ACHN (cell line): ENCODE measurements around the gene MNT.
"Not testable (repeated sequence)": the region's sequence is repeated elsewhere in the genome, so short reads cannot be mapped to it uniquely, and the experiment has no call there.

Experiments
- DNase-seq: peaks from one replicate; pipeline ENCODE4 v3.0.0-alpha.2; 2015
- in situ Hi-C: cut with HindIII; loops from 2 replicates; pipeline ENCODE4 v1.10.0; 2017; ENCODE audit warnings: low sequenced_read_pairs, low pct_ligation_motif_present, low pct_unique_long_range_greater_than_20kb

Gene MNT, protein sequence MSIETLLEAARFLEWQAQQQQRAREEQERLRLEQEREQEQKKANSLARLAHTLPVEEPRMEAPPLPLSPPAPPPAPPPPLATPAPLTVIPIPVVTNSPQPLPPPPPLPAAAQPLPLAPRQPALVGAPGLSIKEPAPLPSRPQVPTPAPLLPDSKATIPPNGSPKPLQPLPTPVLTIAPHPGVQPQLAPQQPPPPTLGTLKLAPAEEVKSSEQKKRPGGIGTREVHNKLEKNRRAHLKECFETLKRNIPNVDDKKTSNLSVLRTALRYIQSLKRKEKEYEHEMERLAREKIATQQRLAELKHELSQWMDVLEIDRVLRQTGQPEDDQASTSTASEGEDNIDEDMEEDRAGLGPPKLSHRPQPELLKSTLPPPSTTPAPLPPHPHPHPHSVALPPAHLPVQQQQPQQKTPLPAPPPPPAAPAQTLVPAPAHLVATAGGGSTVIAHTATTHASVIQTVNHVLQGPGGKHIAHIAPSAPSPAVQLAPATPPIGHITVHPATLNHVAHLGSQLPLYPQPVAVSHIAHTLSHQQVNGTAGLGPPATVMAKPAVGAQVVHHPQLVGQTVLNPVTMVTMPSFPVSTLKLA

DNA sequence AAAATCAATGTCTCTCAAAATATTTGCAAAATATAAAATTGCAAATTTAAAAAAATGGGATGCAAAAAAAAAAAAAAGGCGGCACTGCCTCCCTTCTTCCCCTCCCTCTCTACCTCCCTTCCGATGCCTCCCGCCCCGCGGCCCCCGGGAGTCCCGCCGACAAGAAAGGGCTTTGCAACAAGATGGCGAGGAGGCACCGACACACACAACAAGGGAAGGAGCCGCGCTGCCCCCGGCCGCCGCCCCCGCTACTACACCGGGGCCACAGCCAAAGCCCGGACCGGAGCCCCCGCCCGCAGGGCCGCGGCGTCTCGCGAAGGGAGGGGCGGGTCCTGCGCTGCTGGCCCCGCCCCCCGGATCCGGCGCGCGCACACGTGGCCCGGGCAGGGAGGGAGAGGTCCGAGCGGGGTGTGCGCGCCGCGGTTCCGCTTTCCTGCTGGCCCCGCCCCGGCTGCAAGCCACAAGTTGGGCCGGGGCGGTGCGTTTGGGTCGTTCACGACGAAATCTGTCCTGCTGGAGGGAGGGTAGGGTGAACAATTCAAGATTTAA, at the start of gene MNT:
MNT (minus strand) TSS at position 184 of the 549 bp plus-strand sequence. CDS start 348 bp downstream, outside the sequence.
- in situ Hi-C loops: no loop called here
- peak; percentile 95 for DNase-seq

DNA sequence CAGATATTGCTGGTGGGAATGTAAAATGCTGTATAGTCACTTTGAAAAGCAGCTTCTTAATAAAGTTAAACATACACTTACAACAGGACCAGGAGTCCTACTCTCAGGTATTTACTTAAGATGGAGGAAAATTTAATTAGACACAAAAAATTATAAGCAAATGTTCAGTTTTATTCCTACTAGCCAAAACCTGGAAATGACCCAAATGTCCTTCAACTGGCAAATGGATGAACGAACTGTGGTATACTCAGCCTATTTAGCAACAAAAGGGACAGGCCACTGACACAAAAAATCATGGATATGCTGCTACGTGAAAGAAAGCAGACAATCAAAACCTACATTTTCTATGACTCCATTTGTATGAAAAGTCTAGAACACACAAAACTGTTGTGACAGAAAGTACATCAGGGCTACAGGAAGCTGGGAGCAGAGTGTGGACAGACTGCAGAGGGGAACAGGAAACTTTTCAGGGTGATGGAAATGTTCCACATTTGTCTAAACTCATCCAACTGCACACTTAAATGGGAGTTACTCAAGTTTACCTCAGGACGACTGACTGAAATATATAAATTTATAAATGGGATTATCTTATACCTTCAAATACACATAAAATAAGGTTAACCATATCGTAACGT, 49.3 kb upstream of the MNT start:
- DNase-seq: no peak
- in situ Hi-C loops: no loop called here

DNA sequence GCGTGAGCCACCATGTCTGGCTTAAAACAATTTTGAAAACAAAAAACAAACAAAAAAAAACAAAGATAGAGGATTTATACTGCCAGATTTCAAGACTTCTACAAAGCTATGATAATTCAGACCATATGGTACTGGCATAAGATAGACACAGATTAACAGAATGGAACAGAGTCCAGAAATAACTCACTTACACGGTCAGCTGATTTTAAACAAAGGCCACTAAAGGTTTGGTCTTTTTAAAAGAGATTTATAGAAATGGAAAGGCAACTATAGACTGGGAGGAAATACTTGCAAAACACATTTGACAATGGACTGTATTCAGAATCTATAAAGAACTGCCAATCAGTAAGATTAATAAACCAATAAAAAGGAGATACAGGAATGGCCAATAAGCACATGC, 48.6 kb upstream of the MNT start:
- in situ Hi-C loops: no loop called here
- DNase-seq: no peak

DNA sequence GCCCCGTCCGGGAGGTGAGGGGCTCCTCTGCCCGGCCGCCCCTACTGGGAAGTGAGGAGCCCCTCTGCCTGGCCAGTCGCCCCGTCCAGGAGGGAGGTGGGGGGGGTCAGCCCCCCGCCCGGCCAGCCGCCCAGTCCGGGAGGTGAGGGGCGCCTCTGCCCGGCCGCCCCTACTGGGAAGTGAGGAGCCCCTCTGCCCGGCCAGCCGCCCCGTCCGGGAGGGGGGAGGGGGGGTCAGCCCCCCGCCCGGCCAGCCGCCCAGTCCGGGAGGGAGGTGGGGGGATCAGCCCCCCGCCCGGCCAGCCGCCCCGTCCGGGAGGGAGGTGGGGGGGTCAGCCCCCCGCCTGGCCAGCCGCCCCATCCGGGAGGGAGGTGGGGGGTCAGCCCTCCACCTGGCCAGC, 46.6 kb upstream of the MNT start:
- DNase-seq, in situ Hi-C loops: not testable (repeated sequence)

GRCh38 chr17:2445638-2446037, 44.8 kb upstream of the MNT start:
- in situ Hi-C loops: no loop called here

GRCh38 chr17:2444382-2444781, 43.5 kb upstream of the MNT start:
- in situ Hi-C loops: no loop called here
- no peak for DNase-seq

More at GRCh38 chr17:2445638-2446037, 44.8 kb upstream of the MNT start:
- DNase-seq: no peak

DNA sequence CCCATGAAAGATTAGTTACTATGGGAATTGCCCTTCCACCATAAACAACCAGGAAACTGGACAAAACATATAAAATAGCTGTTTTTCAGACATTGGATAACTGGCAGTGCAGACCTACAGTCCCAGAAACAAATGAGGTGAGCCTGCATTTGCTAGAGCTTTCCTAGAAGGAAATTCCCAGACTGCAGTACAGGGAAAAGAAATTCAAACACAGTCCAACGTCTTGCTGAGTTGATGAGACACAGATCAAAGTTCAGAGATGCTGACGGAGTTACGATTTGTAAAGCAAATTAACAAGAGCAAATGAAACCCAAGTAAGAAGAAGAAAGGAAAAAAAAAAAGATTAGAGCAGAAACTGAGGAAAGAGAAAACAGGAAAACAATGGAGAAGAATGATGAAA, 41.3 kb upstream of the MNT start:
- in situ Hi-C loops: no loop called here

DNA sequence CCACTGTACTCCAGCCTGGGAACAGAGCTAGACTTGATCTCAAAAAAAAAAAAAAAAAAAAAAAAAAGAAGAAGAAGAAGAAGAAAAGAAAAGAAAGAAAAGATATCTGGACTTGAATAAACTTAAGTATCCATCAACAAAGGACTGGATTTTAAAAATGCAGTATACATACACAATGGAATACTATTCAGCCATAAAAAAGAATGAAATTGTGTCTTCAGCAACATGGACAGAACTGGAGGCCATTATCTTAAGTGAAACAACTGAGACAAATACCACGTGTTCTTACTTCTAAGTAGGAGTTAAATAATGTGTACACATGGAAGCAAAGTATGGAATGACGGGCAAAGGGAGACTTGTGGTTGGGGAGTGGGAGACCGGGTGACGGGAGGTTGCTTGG, 40.1 kb upstream of the MNT start:
- in situ Hi-C loops: no loop called here

More for the DNA sequence above, 41.3 kb upstream of the MNT start:
- DNase-seq: no peak

GRCh38 chr17:2439997-2440396, 39.1 kb upstream of the MNT start:
- in situ Hi-C loops, DNase-seq: not testable (repeated sequence)

More for the DNA sequence above, 40.1 kb upstream of the MNT start:
- no peak for DNase-seq

DNA sequence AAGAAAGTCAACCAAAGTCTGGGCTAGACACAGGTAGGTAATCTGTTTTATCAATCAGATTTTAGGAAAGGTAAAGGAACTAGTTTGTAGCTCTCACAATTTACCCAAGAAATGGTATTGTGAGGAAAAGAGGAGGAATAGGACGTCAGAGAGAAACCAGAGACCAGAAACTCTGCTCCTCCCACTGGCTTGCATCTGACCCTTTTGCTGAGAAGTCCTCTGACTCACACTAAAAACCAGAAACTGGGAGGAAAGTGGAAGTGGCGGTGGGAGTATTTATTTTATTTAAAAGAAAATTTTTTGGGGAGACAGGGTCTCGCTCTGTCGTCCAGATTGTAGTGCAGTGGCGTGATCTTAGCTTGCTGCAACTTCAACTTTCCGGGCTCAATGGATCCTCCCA, 38.0 kb upstream of the MNT start:
- in situ Hi-C loops: no loop called here
- DNase-seq: no peak

GRCh38 chr17:2436316-2436905, 35.6 kb upstream of the MNT start:
- DNase-seq: no peak
- in situ Hi-C loops: no loop called here

DNA sequence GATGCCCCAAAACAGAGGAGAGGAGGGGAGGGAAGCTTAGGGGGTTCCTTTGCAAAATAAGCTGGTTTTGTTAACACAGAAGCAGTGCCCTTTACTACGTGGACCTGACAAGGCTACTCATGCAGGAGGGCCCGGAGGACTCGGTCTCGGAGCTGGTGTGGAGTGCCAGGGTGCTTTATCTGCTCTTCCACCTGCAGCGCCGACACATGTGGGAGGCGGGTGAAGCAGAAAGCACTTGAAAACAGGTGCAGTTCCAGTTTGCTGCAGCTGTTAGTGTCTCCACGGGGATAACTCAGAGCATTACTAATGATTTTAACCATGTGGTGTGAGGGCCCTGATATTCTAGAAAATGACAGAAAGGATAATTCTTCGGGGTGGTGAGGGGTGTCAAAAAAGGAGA, 35.0 kb upstream of the MNT start:
- in situ Hi-C loops: no loop called here
- no peak for DNase-seq

GRCh38 chr17:2435181-2435741, 34.4 kb upstream of the MNT start:
- DNase-seq: no peak
- in situ Hi-C loops: no loop called here

DNA sequence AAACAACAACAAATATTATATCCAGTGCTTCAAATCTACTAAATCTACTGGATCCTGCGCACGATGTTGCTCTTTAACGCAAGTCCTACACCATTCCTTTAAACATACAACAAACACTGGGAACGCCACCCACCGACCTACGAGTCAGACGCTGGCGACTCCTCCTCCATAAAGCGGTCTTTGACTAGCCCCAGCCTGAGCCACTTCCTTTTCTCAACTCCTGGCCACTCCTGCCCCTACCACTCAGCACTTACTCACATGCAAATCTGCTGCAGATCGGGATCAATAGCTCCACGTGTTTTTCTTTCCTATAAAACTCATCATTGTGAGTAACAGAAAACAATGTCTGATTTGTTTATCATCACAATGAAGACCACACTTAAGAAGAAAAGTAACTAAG, 32.8 kb upstream of the MNT start:
- DNase-seq: no peak
- in situ Hi-C loops: no loop called here

DNA sequence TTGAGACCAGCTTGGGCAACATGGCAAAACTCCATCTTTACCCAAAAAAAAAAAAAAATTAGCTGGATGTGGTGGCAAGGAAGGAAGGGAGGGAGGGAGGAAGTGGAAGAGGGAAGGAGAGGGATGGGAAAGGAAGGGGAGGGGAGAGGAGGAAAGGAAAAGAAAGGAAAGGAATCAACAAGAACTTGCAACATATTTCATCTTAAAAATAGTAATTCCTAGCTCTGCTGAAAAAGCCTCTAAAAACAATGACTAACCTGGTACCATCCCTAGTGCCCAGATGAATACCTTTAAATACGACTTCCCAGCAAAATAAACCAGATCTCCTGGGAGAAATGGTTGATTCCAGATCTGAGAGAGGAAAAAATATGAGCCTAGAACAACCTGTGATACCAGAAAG, 27.1 kb upstream of the MNT start:
- in situ Hi-C loops: no loop called here
- DNase-seq: no peak

DNA sequence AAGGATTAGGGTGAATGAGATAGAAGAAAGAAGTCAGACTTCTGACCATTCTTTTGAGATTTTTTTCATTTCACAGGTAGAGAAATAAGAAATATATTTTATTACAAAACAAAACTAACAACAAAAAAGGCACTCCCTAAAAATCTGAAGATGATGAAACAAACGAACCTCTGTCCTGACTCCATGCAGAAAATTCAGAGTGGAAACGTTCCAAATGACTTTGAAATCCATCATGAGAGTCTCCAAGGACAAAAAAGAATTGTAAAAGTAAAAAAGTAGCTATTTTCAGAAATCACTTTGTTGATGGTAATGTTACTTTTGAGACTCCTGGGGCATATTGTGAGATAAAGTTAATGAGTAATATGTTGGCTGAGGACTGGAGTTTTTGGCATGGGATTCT, 26.4 kb upstream of the MNT start:
- no peak for DNase-seq
- in situ Hi-C loops: no loop called here

GRCh38 chr17:2423271-2423670, 22.4 kb upstream of the MNT start:
- no peak for DNase-seq
- in situ Hi-C loops: no loop called here

GRCh38 chr17:2421315-2422147, 20.7 kb upstream of the MNT start:
- in situ Hi-C loops: no loop called here
- DNase-seq: peak; percentile 31
